ENCODE results near the gene ADARB1. TPM values are rescaled to one million over a fixed set of nuclear protein-coding genes. Genes with fewer than 3 reads are reported as not detected.

Gene ADARB1
- total RNA-seq, 1 experiment from 2014 or later: 14.1 TPM

GRCh38 chr21:45252448-45252925, 178.1 kb downstream of the ADARB1 start:
- H3F3A ChIP-seq (ENCODE audit: low read length, unreplicated experiment): no peaks in the 10 kb centered on the region
- no peak overlapping the region for H3K4me2 ChIP-seq (ENCODE audit: low read length)
- no peaks in the 10 kb centered on the region for H4K20me1 ChIP-seq (ENCODE audit: low read length)
- H3K36me3 ChIP-seq (ENCODE audit: low read depth, low read length): no peaks in the 10 kb centered on the region
- H3K79me2 ChIP-seq (ENCODE audit: low read length): no peaks in the 10 kb centered on the region
- H3K9me3 ChIP-seq (ENCODE audit: low read length): no peaks in the 10 kb centered on the region
- ChIA-PET POLR2A (ENCODE audit: unreplicated experiment) (no interaction called here), CTCF (no interaction called here)
- 0 out of 2 replicates have a peak, but pooled peaks cover 8% of the 10 kb centered on the region for H3K27me3 ChIP-seq (ENCODE audit: low read length)
- H3K9me2 ChIP-seq (replicated peaks; ENCODE audit: low read length): no peaks in the 10 kb centered on the region
- H3K9ac ChIP-seq (ENCODE audit: low read length): no peak overlapping the region
- no peak overlapping the region for H3K27ac ChIP-seq (ENCODE audit: low read length)
- intact Hi-C loops (cut with micrococcal nuclease): no loop called here
- DNase-seq: no peak
- no peak for ATAC-seq
- TF ChIP-seq CTCF (conservative IDR thresholded peaks at IDR 0.05; ENCODE audit: low read depth, low read length): no peak
- no peak for TF ChIP-seq EZH2 (IDR thresholded peaks at IDR 0.05; ENCODE audit: low read length, unreplicated experiment)
- TF ChIP-seq EZH2phosphoT487 (IDR thresholded peaks at IDR 0.05; ENCODE audit: borderline replicate concordance, low read length): no peak
- BruUV-seq (replicated peaks): no TSS peak
- no peak overlapping the region for H3K4me3 ChIP-seq (ENCODE audit: low read length)
- H3K4me1 ChIP-seq (ENCODE audit: insufficient read depth, low read length): peaks cover 25% of the 10 kb centered on the region
- no peak overlapping the region for H2AFZ ChIP-seq (ENCODE audit: low read length)

- Histone ChIP-seq H3K27me3 (ENCODE audit: low read length) (0 out of 2 replicates have a peak, but pooled peaks cover 8% of the 10 kb centered on the region), H3K79me2 (ENCODE audit: low read length) (no peaks in the 10 kb centered on the region), H3K9me2 (replicated peaks; ENCODE audit: low read length) (no peaks in the 10 kb centered on the region), H3K9me3 (ENCODE audit: low read length) (no peaks in the 10 kb centered on the region), H3K36me3 (ENCODE audit: low read depth, low read length) (no peaks in the 10 kb centered on the region), H3K4me1 (ENCODE audit: insufficient read depth, low read length) (peaks cover 22% of the 10 kb centered on the region), H3K4me2 (ENCODE audit: low read length) (peak overlapping the region; percentile 48), H4K20me1 (ENCODE audit: low read length) (no peaks in the 10 kb centered on the region), H2AFZ (ENCODE audit: low read length) (peak overlapping the region; percentile 23; the same call in 1 of the 2 replicates), H3F3A (ENCODE audit: low read length, unreplicated experiment) (no peaks in the 10 kb centered on the region), H3K9ac (ENCODE audit: low read length) (no peak overlapping the region), H3K4me3 (ENCODE audit: low read length) (0 out of 2 replicates have a peak overlapping the region, but pooled peaks have one; percentile 3), H3K27ac (ENCODE audit: low read length) (no peak overlapping the region)
- CTCF ChIA-PET: no interaction called here
- ATAC-seq (peak; percentile 66), DNase-seq (peak; percentile 44)
- intact Hi-C loops (cut with micrococcal nuclease): no loop called here
- BruUV-seq (replicated peaks): no TSS peak
- TF ChIP-seq EZH2 (IDR thresholded peaks at IDR 0.05; ENCODE audit: low read length, unreplicated experiment) (no peak), CTCF (conservative IDR thresholded peaks at IDR 0.05; ENCODE audit: low read depth, low read length) (no peak), EZH2phosphoT487 (IDR thresholded peaks at IDR 0.05; ENCODE audit: borderline replicate concordance, low read length) (no peak)
- POLR2A ChIA-PET (ENCODE audit: unreplicated experiment): no interaction called here
Measured at GRCh38 chr21:45253180-45253579, 178.8 kb downstream of the ADARB1 start.

GRCh38 chr21:45253633-45254459, 179.5 kb downstream of the ADARB1 start:
- Histone ChIP-seq H4K20me1 (ENCODE audit: low read length) (no peaks in the 10 kb centered on the region), H3K4me2 (ENCODE audit: low read length) (peak overlapping the region; percentile 48), H3K36me3 (ENCODE audit: low read depth, low read length) (no peaks in the 10 kb centered on the region), H3K9ac (ENCODE audit: low read length) (no peak overlapping the region), H3F3A (ENCODE audit: low read length, unreplicated experiment) (no peaks in the 10 kb centered on the region), H3K4me1 (ENCODE audit: insufficient read depth, low read length) (peaks cover 15% of the 10 kb centered on the region), H3K9me2 (replicated peaks; ENCODE audit: low read length) (no peaks in the 10 kb centered on the region), H3K9me3 (ENCODE audit: low read length) (no peaks in the 10 kb centered on the region), H3K4me3 (ENCODE audit: low read length) (0 out of 2 replicates have a peak overlapping the region, but pooled peaks have one; percentile 3), H3K27ac (ENCODE audit: low read length) (no peak overlapping the region), H3K27me3 (ENCODE audit: low read length) (0 out of 2 replicates have a peak, but pooled peaks cover 8% of the 10 kb centered on the region), H3K79me2 (ENCODE audit: low read length) (no peaks in the 10 kb centered on the region), H2AFZ (ENCODE audit: low read length) (peak overlapping the region; percentile 23; the same call in 1 of the 2 replicates)
- CTCF ChIA-PET: no interaction called here
- ATAC-seq: no peak
- TF ChIP-seq EZH2phosphoT487 (IDR thresholded peaks at IDR 0.05; ENCODE audit: borderline replicate concordance, low read length) (no peak), EZH2 (IDR thresholded peaks at IDR 0.05; ENCODE audit: low read length, unreplicated experiment) (no peak), CTCF (conservative IDR thresholded peaks at IDR 0.05; ENCODE audit: low read depth, low read length) (no peak)
- no TSS peak for BruUV-seq (replicated peaks)
- DNase-seq: no peak
- POLR2A ChIA-PET (ENCODE audit: unreplicated experiment): no interaction called here
- intact Hi-C loops (cut with micrococcal nuclease): no loop called here

All from PC-3 (cell line).